Amniotic stem cell (primary cell): Measurements from ENCODE around the gene CTXN1.
"Not testable (repeated sequence)": the region's sequence is repeated elsewhere in the genome, so short reads cannot be mapped to it uniquely, and the experiment has no call there.

Source experiments
- DNase-seq: peaks from one replicate; lab custom pipeline; 2025; lab: John Stamatoyannopoulos, UW

The CTXN1 gene

GRCh38 chr19:7925171-7925851 lies 624 bp downstream of the CTXN1 start:
- peak; percentile 39 for DNase-seq

GRCh38 chr19:7924651-7925170 lies 1.2 kb downstream of the CTXN1 start:
- no peak for DNase-seq

GRCh38 chr19:7924241-7924640 lies 1.7 kb downstream of the CTXN1 start:
- DNase-seq, result no peak

- DNase-seq, result no peak
Measured at GRCh38 chr19:7923295-7924191, 2.4 kb downstream of the CTXN1 start.

GRCh38 chr19:7922836-7923195 lies 3.1 kb downstream of the CTXN1 start:
- no peak for DNase-seq

- no peak for DNase-seq
Measured at GRCh38 chr19:7921967-7922835, 3.7 kb downstream of the CTXN1 start.

- DNase-seq, result no peak
Measured at GRCh38 chr19:7921302-7921966, 4.5 kb downstream of the CTXN1 start.

GRCh38 chr19:7920519-7921301 lies 5.2 kb downstream of the CTXN1 start:
- DNase-seq, result peak; percentile 98

GRCh38 chr19:7919610-7920518 lies 6.1 kb downstream of the CTXN1 start, which contains the start of gene SNAPC2:
TSS of gene SNAPC2 (plus strand) at chr19:7920338. CDS start at chr19:7920367, 29 bp downstream.
- peak; percentile 86 for DNase-seq

GRCh38 chr19:7918615-7919421 lies 7.1 kb downstream of the CTXN1 start:
- DNase-seq, result no peak

GRCh38 chr19:7918062-7918614 lies 7.8 kb downstream of the CTXN1 start:
- DNase-seq, result not testable (repeated sequence)

GRCh38 chr19:7917267-7918061 lies 8.5 kb downstream of the CTXN1 start:
- peak; percentile 34 for DNase-seq

- no peak for DNase-seq
Measured at GRCh38 chr19:7916955-7917266, 9.0 kb downstream of the CTXN1 start.

- no peak for DNase-seq
Measured at GRCh38 chr19:7916103-7916954, 9.6 kb downstream of the CTXN1 start.

GRCh38 chr19:7915250-7916102 lies 10.5 kb downstream of the CTXN1 start:
- DNase-seq, result no peak

- no peak for DNase-seq
Measured at GRCh38 chr19:7914598-7915045, 11.3 kb downstream of the CTXN1 start, which contains the start of gene TGFBR3L. TSS of gene TGFBR3L (plus strand) at chr19:7914830.
